Thyroid gland (tissue), 4 donors: ENCODE data around the gene PPARGC1A.

ENCODE experiments used
- POLR2A ChIP-seq, 2 donors: fragments of 450-650 bp; IDR thresholded peaks; one replicate each; pipeline ENCODE4 v1.6.1; 2017; ENCODE audit warnings: antibody characterized with exemption in 2 of 2, mild to moderate bottlenecking in 2 of 2, moderate library complexity in 1 of 2
- TF ChIP-seq, protein P1 (sequence below), 6 experiments: fragments of 200-600 bp in 3 of 6; fragments of 450-650 bp in 3 of 6; sonication (generic) in 3 of 6; IDR thresholded peaks; one replicate each; pipeline ENCODE4 v1.5.1; 2016 to 2019; ENCODE audit warnings: antibody characterized with exemption in 6 of 6, mild to moderate bottlenecking in 2 of 6, inconsistent platforms in 1 of 6, moderate library complexity in 1 of 6

DNA sequence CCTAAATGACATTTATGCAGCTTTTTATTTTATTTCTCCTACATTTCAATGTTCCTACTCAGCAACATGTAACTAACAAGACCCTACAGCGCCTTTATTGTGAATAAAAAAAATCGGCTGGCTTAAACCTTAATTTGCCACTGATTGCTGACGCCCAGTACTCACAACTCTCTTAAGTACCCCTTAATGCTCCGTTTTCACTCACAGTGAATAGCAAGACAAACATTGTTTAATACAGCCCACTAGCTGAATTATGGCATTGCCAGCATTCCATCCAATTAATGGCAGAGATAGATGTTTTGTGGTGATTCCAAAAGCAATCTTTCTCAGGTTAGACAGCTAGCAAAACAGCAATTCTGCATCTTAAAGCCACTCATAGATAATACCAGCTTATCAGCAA, 61.1 kb downstream of the PPARGC1A start:
- TF ChIP-seq, protein P1, sequence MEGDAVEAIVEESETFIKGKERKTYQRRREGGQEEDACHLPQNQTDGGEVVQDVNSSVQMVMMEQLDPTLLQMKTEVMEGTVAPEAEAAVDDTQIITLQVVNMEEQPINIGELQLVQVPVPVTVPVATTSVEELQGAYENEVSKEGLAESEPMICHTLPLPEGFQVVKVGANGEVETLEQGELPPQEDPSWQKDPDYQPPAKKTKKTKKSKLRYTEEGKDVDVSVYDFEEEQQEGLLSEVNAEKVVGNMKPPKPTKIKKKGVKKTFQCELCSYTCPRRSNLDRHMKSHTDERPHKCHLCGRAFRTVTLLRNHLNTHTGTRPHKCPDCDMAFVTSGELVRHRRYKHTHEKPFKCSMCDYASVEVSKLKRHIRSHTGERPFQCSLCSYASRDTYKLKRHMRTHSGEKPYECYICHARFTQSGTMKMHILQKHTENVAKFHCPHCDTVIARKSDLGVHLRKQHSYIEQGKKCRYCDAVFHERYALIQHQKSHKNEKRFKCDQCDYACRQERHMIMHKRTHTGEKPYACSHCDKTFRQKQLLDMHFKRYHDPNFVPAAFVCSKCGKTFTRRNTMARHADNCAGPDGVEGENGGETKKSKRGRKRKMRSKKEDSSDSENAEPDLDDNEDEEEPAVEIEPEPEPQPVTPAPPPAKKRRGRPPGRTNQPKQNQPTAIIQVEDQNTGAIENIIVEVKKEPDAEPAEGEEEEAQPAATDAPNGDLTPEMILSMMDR (IDR thresholded peaks at IDR 0.05): no peak
- TF ChIP-seq POLR2A (IDR thresholded peaks at IDR 0.05): no peak
